Measurements from ENCODE around the gene CEP85.

DNA sequence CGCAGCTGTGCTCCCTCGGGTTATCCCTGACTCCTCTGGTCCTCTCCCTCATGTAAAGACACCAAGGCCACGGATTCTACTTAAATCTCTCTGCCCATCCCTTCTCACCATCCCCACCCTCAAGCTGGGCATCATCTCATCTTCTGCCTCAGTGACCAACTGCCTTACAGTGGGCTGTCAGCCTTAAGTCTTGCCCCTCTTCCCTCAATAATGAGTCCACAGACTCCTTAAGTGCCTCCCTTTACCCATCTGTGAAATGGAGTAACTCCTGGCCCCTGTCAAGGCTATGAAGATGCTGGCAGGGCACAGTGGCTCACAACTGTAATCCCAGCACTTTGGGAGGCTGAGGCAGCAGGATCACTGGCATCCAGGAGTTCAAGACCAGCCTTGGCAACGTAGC is 57.9 kb downstream of the CEP85 start:
- TF ChIP-seq, protein P1, sequence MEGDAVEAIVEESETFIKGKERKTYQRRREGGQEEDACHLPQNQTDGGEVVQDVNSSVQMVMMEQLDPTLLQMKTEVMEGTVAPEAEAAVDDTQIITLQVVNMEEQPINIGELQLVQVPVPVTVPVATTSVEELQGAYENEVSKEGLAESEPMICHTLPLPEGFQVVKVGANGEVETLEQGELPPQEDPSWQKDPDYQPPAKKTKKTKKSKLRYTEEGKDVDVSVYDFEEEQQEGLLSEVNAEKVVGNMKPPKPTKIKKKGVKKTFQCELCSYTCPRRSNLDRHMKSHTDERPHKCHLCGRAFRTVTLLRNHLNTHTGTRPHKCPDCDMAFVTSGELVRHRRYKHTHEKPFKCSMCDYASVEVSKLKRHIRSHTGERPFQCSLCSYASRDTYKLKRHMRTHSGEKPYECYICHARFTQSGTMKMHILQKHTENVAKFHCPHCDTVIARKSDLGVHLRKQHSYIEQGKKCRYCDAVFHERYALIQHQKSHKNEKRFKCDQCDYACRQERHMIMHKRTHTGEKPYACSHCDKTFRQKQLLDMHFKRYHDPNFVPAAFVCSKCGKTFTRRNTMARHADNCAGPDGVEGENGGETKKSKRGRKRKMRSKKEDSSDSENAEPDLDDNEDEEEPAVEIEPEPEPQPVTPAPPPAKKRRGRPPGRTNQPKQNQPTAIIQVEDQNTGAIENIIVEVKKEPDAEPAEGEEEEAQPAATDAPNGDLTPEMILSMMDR (IDR thresholded peaks at IDR 0.05; ENCODE audit: low read depth, low read length, missing input control), result no peak
- TF ChIP-seq, protein P2, sequence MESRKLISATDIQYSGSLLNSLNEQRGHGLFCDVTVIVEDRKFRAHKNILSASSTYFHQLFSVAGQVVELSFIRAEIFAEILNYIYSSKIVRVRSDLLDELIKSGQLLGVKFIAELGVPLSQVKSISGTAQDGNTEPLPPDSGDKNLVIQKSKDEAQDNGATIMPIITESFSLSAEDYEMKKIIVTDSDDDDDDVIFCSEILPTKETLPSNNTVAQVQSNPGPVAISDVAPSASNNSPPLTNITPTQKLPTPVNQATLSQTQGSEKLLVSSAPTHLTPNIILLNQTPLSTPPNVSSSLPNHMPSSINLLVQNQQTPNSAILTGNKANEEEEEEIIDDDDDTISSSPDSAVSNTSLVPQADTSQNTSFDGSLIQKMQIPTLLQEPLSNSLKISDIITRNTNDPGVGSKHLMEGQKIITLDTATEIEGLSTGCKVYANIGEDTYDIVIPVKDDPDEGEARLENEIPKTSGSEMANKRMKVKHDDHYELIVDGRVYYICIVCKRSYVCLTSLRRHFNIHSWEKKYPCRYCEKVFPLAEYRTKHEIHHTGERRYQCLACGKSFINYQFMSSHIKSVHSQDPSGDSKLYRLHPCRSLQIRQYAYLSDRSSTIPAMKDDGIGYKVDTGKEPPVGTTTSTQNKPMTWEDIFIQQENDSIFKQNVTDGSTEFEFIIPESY (IDR thresholded peaks at IDR 0.05), result no peak
- TF ChIP-seq YY1 (IDR thresholded peaks at IDR 0.05), result no peak
- TF ChIP-seq, protein P3, sequence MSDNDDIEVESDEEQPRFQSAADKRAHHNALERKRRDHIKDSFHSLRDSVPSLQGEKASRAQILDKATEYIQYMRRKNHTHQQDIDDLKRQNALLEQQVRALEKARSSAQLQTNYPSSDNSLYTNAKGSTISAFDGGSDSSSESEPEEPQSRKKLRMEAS (IDR thresholded peaks at IDR 0.05), result no peak
